GM18511 (cell line): ENCODE data around the gene HTR1E.
"Not testable (repeated sequence)": the region's sequence is repeated elsewhere in the genome, so short reads cannot be mapped to it uniquely, and the experiment has no call there.

Experiments used
- ATAC-seq: cut with Tn5 transposase; IDR thresholded peaks from one replicate; pipeline ENCODE4 v1.9.1; 2021; ENCODE audit warnings: mild to moderate bottlenecking, moderate library complexity; ENCODE audit not compliant: unreplicated experiment

Gene HTR1E

DNA sequence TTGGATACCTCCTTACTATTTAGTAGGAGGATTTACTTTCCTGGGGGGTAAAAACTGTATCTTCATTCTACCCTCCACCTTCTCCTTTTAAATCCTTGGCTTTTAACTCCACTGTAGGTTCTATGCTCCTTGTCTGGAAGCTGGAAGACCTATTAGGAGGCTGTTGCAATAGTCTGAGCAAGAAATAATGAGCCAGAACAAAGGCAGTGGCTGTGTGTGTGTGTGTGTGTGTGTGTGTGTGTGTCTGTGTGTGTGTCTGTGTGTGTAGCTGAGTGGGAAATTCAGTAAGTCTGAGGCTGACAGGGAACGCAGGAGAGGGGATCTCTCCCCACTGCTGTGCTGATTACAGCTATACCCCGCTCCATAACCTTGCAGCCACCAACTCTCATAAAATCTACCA, 35.8 kb downstream of the HTR1E start:
- no peak for ATAC-seq

- no peak for ATAC-seq
These were observed 40.9 kb downstream of the HTR1E start for GRCh38 chr6:86978251-86978650.

GRCh38 chr6:87001494-87001893, 64.2 kb downstream of the HTR1E start:
- no peak for ATAC-seq

- ATAC-seq, result not testable (repeated sequence)
These were observed 65.1 kb downstream of the HTR1E start for GRCh38 chr6:87002391-87002790.

- ATAC-seq, result not testable (repeated sequence)
These were observed 69.2 kb downstream of the HTR1E start for GRCh38 chr6:87006541-87006940.

- ATAC-seq, result not testable (repeated sequence)
These were observed 72.3 kb downstream of the HTR1E start for GRCh38 chr6:87009581-87009980.

- ATAC-seq, result no peak
These were observed 74.7 kb downstream of the HTR1E start for GRCh38 chr6:87012035-87012434.

GRCh38 chr6:87012743-87013142, 75.4 kb downstream of the HTR1E start:
- ATAC-seq, result no peak

DNA sequence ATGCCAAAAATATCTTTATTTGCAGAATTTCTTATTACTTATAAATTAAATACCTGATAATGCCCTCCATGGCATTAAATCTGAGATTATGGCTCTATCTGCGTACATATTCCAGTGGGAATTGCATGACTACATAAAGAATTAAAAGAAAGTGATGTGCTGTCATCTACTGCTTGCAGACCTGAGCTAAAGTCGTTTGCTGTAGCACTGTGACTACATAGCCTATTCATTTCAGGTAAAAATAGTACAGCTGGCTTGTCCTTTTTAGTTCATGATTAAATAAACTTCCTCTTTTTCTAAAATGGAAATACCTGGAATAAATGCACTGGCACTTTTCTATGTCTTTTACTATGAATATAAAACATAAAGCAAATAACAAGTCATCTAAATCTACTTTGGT, 79.4 kb downstream of the HTR1E start:
- ATAC-seq, result no peak

- no peak for ATAC-seq
These were observed 89.7 kb downstream of the HTR1E start for GRCh38 chr6:87027021-87027420.

DNA sequence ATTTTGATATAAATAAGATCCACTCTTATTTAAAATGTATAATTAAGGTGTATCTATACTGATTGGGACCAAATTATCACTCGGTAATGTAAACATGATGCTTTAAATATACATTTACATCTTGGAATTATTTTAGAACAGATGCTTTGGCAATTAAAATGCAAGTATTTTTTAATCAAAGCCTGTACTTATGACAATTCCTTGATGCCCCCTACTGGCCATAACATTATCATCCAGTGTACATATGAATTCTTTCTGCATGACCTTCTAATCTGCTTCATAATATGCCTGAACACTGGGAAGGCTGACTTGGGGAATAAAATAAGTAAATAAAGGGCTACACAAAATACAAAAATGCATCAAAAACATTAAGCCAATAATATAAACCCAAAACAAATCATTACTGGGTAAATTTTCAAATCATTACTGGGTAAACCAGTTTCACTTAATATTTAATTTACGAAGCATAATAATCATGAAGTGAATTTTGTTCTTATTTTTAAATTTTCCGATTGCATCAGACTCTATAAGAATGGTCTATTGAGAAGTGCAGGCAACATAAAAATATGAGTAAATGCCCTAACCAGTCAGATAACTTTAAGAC, 92.5 kb downstream of the HTR1E start:
- no peak for ATAC-seq

- ATAC-seq, result no peak
These were observed 103.4 kb downstream of the HTR1E start for GRCh38 chr6:87040729-87041128.

DNA sequence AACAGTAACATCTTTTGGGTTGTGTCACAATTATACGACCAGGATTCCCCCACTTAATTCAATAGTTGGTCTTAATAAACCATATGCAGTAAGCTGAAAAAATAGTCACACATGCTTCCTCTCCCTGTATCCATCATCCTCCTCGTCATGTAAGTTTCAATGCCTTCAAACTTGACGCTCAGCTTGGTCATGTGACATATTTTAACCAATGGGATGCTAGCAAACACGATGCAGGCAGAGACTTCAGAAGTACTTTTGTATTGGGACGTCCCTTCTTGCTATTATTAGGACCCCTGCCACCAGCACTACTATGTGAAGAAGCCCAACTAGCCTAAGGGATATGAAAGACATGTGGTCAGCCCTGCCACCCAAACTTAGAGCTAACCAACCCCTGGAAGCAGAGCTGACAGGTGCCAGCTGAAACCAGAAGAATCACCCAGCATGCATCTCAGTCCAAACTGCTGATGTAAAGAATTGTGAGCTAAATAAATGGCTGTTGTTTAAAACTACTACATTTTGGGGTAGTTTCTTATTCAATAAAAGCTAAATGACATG, 108.3 kb downstream of the HTR1E start:
- ATAC-seq, result no peak

- peak; percentile 66 for ATAC-seq
These were observed 112.5 kb downstream of the HTR1E start for GRCh38 chr6:87049779-87050178.

- no peak for ATAC-seq
These were observed 116.0 kb downstream of the HTR1E start for GRCh38 chr6:87053312-87053711.

GRCh38 chr6:87054143-87054833, 117.0 kb downstream of the HTR1E start:
- no peak for ATAC-seq

DNA sequence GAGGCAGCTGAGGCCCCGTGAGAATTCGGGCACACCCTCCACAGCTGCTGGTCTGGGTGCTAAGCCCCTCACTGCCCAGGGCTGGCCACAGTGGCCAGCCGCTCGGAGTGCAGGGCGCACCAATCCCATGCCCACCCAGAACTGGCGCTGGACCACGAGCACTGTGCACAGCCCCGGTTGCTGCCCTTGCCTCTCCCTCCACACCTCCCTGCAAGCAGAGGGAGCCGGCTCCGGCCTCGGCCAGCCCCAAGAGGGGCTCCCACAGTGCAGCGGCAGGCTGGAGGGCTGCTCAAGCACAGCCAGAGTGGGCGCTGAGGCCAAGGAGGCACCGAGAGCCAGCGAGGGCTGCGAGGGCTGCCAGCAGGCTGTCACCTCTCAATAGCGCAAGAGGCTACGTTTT, 122.6 kb downstream of the HTR1E start:
- no peak for ATAC-seq

GRCh38 chr6:87065117-87065516, 127.8 kb downstream of the HTR1E start:
- ATAC-seq, result no peak
